DMS114 treated with DMSO at 0.1 percent for 48 hours (cell line): ENCODE measurements around the gene CD68.
"Not testable (repeated sequence)": the region's sequence is repeated elsewhere in the genome, so short reads cannot be mapped to it uniquely, and the experiment has no call there.

Source experiments
- DNase-seq: peaks from one replicate; lab custom pipeline; 2025; ENCODE audit not compliant: unreplicated experiment; lab: John Stamatoyannopoulos, UW

CD68 gene

DNA sequence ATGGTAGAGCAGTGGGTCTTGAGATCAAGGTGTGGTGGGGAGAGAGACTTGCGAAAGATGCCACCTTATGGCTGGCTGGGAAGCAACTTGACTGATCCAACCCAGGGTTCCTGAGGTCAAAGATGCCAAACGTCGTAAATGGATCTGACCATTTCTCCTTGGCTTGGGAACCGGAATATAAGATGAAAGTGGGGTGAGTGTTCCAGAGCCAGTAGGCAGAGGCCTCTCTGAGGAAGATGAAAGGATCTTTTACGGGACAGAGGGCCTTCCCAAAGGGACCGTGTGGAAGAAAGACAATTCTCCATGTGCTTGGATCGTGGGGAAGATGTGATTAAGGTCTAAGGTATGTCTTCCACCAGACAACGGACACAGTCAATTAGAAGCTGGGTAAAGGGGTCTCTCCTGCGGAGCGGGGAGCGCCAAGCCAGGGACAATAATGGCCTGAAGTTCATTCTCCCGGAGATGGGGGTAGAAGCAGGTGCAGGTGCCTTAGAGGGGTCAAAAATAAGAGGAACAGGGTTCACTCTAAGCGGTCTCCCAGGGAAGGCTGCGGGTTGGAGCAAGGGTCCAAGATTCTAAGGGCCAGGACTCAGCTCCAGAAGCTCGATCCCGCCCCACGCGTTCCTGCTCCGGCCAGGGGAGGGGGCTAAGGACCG lies 34.5 kb downstream of the CD68 start:
- no peak for DNase-seq

DNA sequence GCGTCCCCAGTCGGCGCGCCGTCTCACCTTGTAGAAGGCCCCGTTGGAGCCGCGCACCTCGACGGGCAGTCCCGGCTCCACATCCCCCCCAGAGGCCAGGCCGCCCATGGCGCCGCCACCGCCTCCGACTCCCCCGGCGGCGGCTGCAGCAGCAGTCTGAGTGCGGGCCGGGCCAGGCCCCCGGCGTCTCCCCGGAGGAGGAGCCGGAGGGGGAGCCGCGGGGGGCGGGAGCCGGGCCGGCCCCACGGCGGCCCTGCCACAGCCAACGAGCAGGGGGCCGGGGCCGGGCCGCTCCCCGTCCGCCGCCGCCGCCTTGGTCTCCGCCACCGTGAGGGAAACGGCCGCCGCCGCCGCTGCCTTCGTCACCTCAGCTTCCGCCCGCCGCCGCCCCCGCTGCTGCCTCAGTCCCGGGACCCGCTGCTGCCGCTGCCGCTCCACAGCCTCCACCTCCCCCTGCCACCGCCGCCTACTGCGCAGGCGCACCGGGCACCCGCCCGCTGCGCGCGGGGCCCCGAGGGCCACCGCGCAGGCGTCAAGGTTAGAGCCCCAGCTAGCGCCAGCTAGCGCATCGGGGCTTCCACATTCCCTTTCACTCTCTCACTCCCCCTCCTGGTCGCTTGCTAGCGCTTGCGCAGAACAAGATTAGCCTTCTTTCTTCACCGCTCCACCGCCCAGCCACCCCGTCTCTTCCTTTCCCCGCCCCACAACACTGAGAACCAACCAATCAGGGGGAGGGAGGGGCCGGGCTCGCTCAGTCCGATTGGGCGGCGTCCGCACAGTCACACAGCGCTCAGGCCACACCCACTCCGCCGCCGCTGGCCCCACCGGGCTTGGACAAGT lies 35.2 kb downstream of the CD68 start, which contains the start of gene FXR2:
TSS of gene FXR2 (minus strand) at position 473 of the 840 bp plus-strand sequence. CDS start at position 108, 365 bp downstream.
- peak; percentile 99 for DNase-seq

DNA sequence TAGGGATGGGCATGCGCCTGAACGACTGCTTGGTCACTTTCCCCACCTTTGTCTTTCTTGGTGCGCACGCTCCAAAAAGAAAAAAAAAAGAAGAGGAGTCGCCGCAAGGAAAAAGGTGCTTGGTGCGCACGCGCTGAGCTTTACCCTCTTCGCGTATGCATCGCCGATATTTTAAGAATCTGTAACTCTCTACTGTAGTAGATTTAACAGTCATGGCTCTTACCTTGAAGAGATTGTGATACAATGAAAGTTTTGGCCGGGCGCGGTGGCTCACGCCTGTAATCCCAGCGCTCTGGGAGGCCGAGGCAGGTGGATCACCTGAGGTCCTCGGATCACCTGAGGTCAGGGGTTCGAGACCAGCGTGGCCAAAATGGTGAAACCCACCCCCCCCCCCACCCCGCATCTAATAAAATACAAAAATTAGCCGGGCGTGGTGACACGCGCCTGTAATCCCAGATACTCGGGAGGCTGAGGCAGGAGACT lies 35.9 kb downstream of the CD68 start:
- no peak for DNase-seq

DNA sequence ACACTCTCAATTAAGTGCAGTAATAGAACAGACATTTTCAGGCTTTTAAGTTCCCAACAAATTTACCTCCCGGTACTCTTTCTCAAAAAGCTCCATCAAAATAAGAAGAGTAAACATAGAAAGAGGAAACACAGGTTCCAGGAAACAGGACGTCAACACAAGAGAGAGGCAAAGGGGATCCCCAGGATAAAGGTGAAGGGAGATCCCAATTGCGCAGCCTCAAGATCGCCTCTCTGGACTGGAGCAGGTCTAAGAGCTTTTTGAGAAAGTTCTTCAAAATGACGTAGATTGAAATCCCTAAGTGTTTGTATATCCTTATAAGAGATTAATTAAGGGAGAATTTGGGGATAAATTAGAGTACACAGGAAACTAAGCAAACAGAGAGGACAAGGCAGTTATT lies 39.2 kb downstream of the CD68 start:
- no peak for DNase-seq

DNA sequence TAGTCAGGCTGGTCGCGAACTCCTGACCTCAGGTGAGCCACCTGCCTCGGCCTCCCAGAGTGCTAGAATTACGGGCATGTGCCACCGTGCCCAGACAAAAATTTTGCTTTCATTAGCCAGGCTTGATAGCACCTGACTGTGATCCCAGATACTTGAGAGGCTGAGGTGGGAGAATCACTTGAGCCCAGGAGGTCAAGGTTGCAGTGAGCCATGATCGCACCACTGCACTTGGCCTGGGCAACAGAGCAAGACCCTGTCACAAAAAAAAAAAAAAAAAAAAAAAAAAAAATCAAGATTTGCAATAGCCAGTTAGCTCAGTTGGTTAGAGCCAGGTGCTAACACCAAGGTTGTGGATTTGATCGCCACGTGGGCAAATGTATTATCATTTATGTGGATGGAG lies 41.4 kb downstream of the CD68 start:
- no peak for DNase-seq

DNA sequence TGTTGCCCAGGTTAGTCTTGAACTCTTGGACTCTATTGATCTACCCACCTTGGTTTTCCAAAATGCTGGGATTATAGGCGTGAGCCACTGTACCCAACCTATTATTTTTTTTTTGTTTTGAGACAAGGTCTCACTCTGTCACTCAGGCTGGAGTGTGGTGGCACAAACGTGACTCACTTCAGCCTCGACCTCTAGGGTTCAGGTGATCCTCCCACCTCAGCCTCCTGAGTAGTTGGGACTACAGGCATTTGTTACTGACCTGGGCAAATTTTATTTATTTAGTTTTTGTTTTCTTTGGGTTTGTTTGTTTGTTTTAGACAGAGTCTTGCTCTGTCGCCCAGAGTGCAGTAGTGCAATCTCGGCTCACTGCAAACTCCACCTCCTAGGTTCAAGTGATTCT lies 44.2 kb downstream of the CD68 start:
- no peak for DNase-seq

DNA sequence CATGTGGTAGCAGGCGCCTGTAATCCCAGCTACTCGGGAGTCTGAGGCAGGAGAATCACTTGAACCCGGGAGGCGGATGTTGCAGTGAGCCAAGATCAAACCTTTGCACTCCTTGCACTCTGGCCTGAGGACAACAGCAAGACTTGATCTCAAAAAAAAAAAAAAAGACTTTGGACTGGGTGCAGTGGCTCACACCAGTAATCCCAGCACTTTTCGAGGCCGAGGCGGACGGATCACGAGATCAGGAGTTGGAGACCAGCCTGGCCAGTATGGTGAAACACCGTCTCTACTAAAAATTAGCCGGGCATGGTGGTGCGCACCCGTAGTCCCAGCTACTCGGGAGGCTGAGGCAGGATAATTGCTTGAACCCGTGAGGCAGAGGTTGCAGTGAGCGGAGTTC lies 46.3 kb downstream of the CD68 start:
- not testable (repeated sequence) for DNase-seq

DNA sequence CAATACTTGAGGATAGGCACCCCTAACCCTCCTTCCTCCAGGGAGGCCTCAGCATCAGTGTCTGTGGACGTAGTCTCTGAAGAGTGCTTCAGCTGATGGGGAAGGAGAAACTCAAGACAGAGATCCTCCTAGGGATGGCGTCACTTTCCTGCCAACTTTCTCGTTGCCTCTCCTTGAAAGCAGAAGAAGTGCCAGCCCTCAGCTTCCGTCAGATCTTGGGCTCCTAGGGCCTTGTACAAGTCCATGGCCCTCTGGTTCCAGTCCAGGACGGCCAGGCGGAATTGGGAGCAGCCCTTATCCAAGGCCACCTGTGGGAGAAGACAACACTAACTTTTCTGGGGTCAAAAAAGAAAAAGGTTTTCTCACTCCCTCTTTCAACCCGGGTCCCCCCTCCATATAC lies 46.9 kb downstream of the CD68 start:
- DNase-seq = no peak

DNA sequence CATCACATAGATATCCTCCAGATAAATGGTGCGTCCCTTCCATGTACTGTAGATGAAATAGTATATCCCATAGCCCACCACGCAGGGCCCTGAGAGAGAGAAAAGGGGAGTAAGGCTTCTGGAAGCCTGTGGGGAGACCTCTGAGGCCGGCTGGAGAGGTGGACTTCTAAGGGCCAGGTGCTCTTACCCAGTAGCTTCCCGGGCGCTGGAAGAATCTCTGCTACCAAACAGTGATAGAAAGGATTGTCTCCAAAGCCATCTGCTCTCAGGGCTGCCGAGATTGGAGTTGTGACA lies 47.5 kb downstream of the CD68 start:
- DNase-seq = no peak

DNA sequence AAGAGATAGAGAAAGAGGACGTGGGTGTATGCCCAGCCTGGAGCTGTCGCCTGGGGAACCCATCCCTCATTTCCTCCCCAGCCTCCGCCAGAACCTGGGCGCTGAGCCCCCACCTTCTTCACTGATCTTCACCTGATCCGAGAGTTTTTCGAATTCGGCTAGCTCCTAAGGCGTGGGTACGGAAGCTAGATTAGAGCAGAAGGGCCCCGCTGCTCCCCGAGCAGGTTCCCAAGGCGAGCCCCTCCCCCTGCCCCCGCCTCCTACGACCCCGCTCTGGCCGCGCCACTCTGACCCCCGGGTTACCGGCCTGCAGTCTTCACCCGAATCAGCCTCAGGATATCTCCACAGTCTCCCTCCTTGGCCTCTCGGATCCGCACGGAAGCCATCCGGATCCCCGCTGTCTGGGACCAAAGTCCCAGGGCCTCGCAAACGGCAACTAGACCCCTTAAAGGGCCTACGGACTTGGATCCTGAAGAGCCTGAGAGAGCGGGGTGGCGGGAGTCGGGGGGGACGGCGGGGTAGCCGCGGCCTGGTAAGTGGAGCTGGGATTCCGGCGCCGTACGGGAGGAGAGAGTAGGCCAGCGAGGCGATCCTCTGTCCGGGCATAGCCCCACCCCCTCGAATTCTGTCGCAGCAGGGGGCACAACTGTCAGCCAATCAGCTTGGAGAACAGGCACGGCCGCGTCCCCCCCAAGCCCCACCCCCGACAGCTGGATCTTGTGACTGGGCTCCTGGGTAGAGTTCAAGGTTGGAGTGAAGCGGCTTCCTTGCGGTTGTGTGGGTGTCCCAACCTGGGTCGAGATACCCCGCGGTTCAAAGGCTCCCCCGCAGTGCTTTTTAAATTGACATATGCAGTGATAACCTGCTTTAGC lies 48.0 kb downstream of the CD68 start, which contains the start of gene SAT2:
TSS of gene SAT2 (minus strand) at position 572 of the 872 bp plus-strand sequence. CDS start at position 386, 186 bp downstream.
- DNase-seq = peak; percentile 77

DNA sequence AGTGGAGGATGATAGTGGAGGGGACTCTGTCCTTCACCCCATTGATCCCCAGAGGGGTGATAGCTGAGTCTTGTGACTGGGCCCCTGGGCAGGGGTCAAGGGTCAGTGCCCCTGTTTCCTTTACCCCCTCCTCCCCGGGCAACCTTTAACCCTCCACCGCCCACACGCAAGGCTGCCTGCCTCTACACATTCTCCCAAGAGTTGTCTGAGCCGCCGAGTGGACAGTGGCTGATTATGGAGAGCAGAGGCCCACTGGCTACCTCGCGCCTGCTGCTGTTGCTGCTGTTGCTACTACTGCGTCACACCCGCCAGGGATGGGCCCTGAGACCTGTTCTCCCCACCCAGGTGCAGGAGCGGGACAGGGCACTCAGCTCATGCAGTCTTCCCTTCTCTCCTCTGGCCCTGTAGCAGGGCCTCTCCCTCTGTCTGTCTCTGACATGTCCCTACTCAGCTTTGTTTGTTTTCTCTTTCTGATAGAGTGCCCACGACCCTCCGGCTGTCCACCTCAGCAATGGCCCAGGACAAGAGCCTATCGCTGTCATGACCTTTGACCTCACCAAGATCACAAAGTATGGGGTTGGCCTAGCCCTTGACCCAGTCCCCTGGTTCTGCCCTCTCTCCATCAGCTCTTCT lies 50.6 kb downstream of the CD68 start, which contains the start of gene SHBG:
TSS of gene SHBG (plus strand) at position 197 of the 633 bp plus-strand sequence. CDS start at position 235, 38 bp downstream.
- DNase-seq = no peak
